K562 (cell line): ENCODE results near the gene MARCHF7. TPM values are rescaled to one million over a fixed set of nuclear protein-coding genes. Genes with fewer than 3 reads are reported as not detected.

Experiments used
- CBFA2T2 ChIP-seq: fragments of 450-650 bp; conservative IDR thresholded peaks from 2 replicates; pipeline ENCODE4 v1.6.1; 2017; ENCODE audit warnings: mild to moderate bottlenecking
- CBX8 ChIP-seq: fragments of 200-600 bp; sonication (generic); IDR thresholded peaks from 2 replicates; pipeline ENCODE4 v1.6.1; 2012; ENCODE audit warnings: borderline replicate concordance, mixed run types, low read depth, mild to moderate bottlenecking, moderate library complexity, mixed read lengths, low read length, control low read depth, inconsistent platforms; ENCODE audit not compliant: poor library complexity, severe bottlenecking; ENCODE audit errors: extremely low read depth
- CEBPZ ChIP-seq: fragments of 150-350 bp; IDR thresholded peaks from 2 replicates; pipeline ENCODE4 v1.6.1; 2014; ENCODE audit warnings: low read depth, mild to moderate bottlenecking, low read length, borderline replicate concordance
- DDX20 ChIP-seq: fragments of 450-650 bp; IDR thresholded peaks from 2 replicates; pipeline ENCODE4 v1.6.1; 2016; ENCODE audit warnings: missing genetic modification characterization, low read depth, mild to moderate bottlenecking, missing compliant biosample characterization, moderate library complexity
- E2F1 ChIP-seq: sonication (generic); formaldehyde crosslinking; IDR thresholded peaks from 2 replicates; pipeline ENCODE4 v1.8.1; 2023; ENCODE audit warnings: mild to moderate bottlenecking, missing genetic modification reagents, moderate library complexity
- EHMT2 ChIP-seq: fragments of 450-650 bp; IDR thresholded peaks from 2 replicates; pipeline ENCODE4 v1.6.1; 2018; ENCODE audit warnings: antibody characterized with exemption
- ELF4 ChIP-seq: fragments of 450-650 bp; formaldehyde crosslinking; IDR thresholded peaks from 2 replicates; pipeline ENCODE4 v1.4.0; 2022; ENCODE audit warnings: missing genetic modification characterization
- GTF2A2 ChIP-seq: IDR thresholded peaks from 2 replicates; pipeline ENCODE4 v1.6.1; 2016; ENCODE audit warnings: mild to moderate bottlenecking, missing genetic modification characterization, missing compliant biosample characterization
- HLTF ChIP-seq: fragments of 450-650 bp; IDR thresholded peaks from 2 replicates; pipeline ENCODE4 v1.6.1; 2016
- HNRNPK ChIP-seq: fragments of 200-400 bp; formaldehyde crosslinking; IDR thresholded peaks from one replicate; pipeline ENCODE4 v1.6.1; 2018; ENCODE audit warnings: mild to moderate bottlenecking, low read depth, low read length; ENCODE audit not compliant: poor library complexity, severe bottlenecking
- MYNN ChIP-seq, 2 experiments: sonication (generic); formaldehyde crosslinking in 1 of 2; IDR thresholded peaks; 2 replicates each; pipeline versions ENCODE4 v1.5.0 to v1.6.1; 2016 to 2020; ENCODE audit warnings: antibody characterized with exemption in 1 of 2, missing genetic modification reagents in 1 of 2
- PATZ1 ChIP-seq: fragments of 250-450 bp; sonication (Bioruptor Pico); IDR thresholded peaks from 2 replicates; pipeline ENCODE4 v1.5.0; 2020; ENCODE audit warnings: mild to moderate bottlenecking, borderline replicate concordance
- POLR2B ChIP-seq: fragments of 450-650 bp; IDR thresholded peaks from 2 replicates; pipeline ENCODE4 v1.6.1; 2018; ENCODE audit warnings: low read depth; ENCODE audit not compliant: partially characterized antibody
- SMARCA4 ChIP-seq: fragments of 450-650 bp; IDR thresholded peaks from 2 replicates; pipeline ENCODE4 v1.6.1; 2016
- TCF7L2 ChIP-seq: fragments of 150-350 bp; IDR thresholded peaks from 2 replicates; pipeline ENCODE4 v1.6.1; 2016; ENCODE audit warnings: low read depth, mild to moderate bottlenecking, low read length, moderate library complexity
- ZBTB7A ChIP-seq: IDR thresholded peaks from 2 replicates; pipeline ENCODE4 v1.6.1; 2011; ENCODE audit warnings: low read depth, mild to moderate bottlenecking, low read length, moderate library complexity, borderline replicate concordance; ENCODE audit not compliant: control insufficient read depth
- ZNF174 ChIP-seq: fragments of 250-450 bp; sonication (Bioruptor Pico); IDR thresholded peaks from 2 replicates; pipeline ENCODE4 v1.4.0; 2020; ENCODE audit warnings: mild to moderate bottlenecking
- ZNF263 ChIP-seq: sonication (generic); formaldehyde crosslinking; IDR thresholded peaks from 2 replicates; pipeline ENCODE4 v1.8.0; 2022; ENCODE audit warnings: mild to moderate bottlenecking, missing genetic modification reagents, borderline replicate concordance
- ZNF347 ChIP-seq: fragments of 450-650 bp; formaldehyde crosslinking; IDR thresholded peaks from 2 replicates; pipeline ENCODE4 v1.4.0; 2020; ENCODE audit warnings: low read depth, mild to moderate bottlenecking, moderate library complexity
- ZNF551 ChIP-seq: fragments of 250-450 bp; sonication (Bioruptor Pico); IDR thresholded peaks from 2 replicates; pipeline ENCODE4 v1.5.0; 2021; ENCODE audit warnings: mild to moderate bottlenecking, moderate library complexity
- ZNF785 ChIP-seq: fragments of 250-450 bp; sonication (Bioruptor Pico); IDR thresholded peaks from 2 replicates; pipeline ENCODE4 v1.4.0; 2020; ENCODE audit warnings: mild to moderate bottlenecking
- polyA plus RNA-seq, 8 experiments: library from polyadenylated mRNA; depleted of rRNA in 4 of 8; stranded (reverse) in 5 of 8; unstranded in 3 of 8; fragments of >200 nt; fragmentation: Nextera tagmentation in 2 of 8; fragmentation: Illumina TruSeq in 1 of 8; extraction: Ambion mirVana in 2 of 8; extraction: Trizol in 1 of 8; gene quantifications; 2 replicates each; pipeline versions ENCODE4 v1.2.1 to v1.2.3, GENCODE V29; 2011 to 2014; ENCODE audit warnings: inconsistent platforms in 1 of 8, missing spikeins in 1 of 8
- total RNA-seq, 7 experiments: library from RNA; depleted of rRNA in 6 of 7; stranded (reverse); fragments of >200 nt in 6 of 7; fragmentation: Illumina TruSeq in 2 of 7; extraction: Trizol in 2 of 7; gene quantifications; 2 replicates each; pipeline versions ENCODE4 v1.2.1 to v1.2.3, GENCODE V29; 2011 to 2021; ENCODE audit warnings: low replicate concordance in 1 of 7

Gene MARCHF7
- total and polyA plus RNA-seq, 9 of the 15 experiments (the other 6 are each of a cell fraction or from before 2014, with no cell fraction given): 58.2 to 137 (median 86.7) TPM

- TF ChIP-seq MYNN (IDR thresholded peaks at IDR 0.05) (no peak; the same call in none of the 2 replicates), MYNN (CRISPR knock-in tag; IDR thresholded peaks at IDR 0.05) (no peak), TCF7L2 (no peak; the same call in 1 of the 2 replicates), HLTF (peak; percentile 66; the same call in 1 of the 2 replicates), CBX8 (no peak), ZNF174 (CRISPR knock-in tag) (no peak), PATZ1 (peak; percentile 75; the same call in 1 of the 2 replicates), ZNF263 (CRISPR knock-in tag) (peak; percentile 76; the same call in 1 of the 2 replicates), CBFA2T2 (no peak), ZNF551 (CRISPR knock-in tag) (no peak), SMARCA4 (peak; percentile 21; the same call in 1 of the 2 replicates), ZBTB7A (peak; percentile 85; the same call in 1 of the 2 replicates), ELF4 (CRISPR knock-in tag) (peak; percentile 77), DDX20 (tag) (no peak), POLR2B (peak; percentile 97), EHMT2 (no peak), ZNF785 (CRISPR knock-in tag) (no peak), GTF2A2 (tag) (peak; percentile 78; the same call in 1 of the 2 replicates), HNRNPK (no peak), E2F1 (peak; percentile 66; the same call in 1 of the 2 replicates), CEBPZ (no peak), ZNF347 (no peak)
These were observed at the start of gene MARCHF7 (continued) for GRCh38 chr2:159712143-159712928.
